GM23338 (cell line): ENCODE measurements around the gene KRTAP4-9. TPM values are rescaled to one million over a fixed set of nuclear protein-coding genes. Genes with fewer than 3 reads are reported as not detected.

Source experiments
- ATAC-seq: fragments of 200-7000 bp; cut with Tn5 transposase; 3 replicates; pipeline ENCODE4 v1.9.1; 2020
- DNase-seq: peaks from one replicate; pipeline ENCODE4 v3.0.0-alpha.2; 2015; ENCODE audit warnings: low spot score
- H2AFZ ChIP-seq: fragments of 200-600 bp; sonication (generic); 2 replicates; pipeline ENCODE4 v1.8.0; 2016; ENCODE audit warnings: antibody characterized with exemption, mild to moderate bottlenecking, moderate library complexity
- H3F3A ChIP-seq: fragments of 200-600 bp; sonication (generic); replicated peaks from 2 replicates; pipeline ENCODE4 v1.8.0; 2017; ENCODE audit warnings: antibody characterized with exemption, mixed run types, low read depth
- H3K27ac ChIP-seq: fragments of 200-600 bp; sonication (generic); 2 replicates; pipeline ENCODE4 v1.6.1; 2016; ENCODE audit warnings: low read depth
- H3K27me3 ChIP-seq: fragments of 200-600 bp; sonication (generic); 2 replicates; pipeline ENCODE4 v1.8.0; 2016; ENCODE audit warnings: mild to moderate bottlenecking, mixed run types, moderate library complexity; ENCODE audit not compliant: insufficient read depth
- H3K36me3 ChIP-seq: fragments of 200-600 bp; sonication (generic); 2 replicates; pipeline ENCODE4 v1.8.0; 2016; ENCODE audit warnings: mild to moderate bottlenecking; ENCODE audit not compliant: insufficient read depth
- H3K4me1 ChIP-seq: fragments of 200-600 bp; sonication (generic); 2 replicates; pipeline ENCODE4 v1.8.0; 2016; ENCODE audit warnings: mild to moderate bottlenecking, moderate library complexity; ENCODE audit not compliant: insufficient read depth
- H3K4me2 ChIP-seq: fragments of 200-600 bp; sonication (generic); 2 replicates; pipeline ENCODE4 v1.7.1; 2017; ENCODE audit warnings: mixed run types
- H3K4me3 ChIP-seq: fragments of 200-600 bp; sonication (generic); 2 replicates; pipeline ENCODE4 v1.6.1; 2016; ENCODE audit warnings: mixed run types
- H3K79me2 ChIP-seq: fragments of 200-600 bp; sonication (generic); replicated peaks from 2 replicates; pipeline ENCODE4 v1.8.0; 2017; ENCODE audit warnings: mild to moderate bottlenecking; ENCODE audit not compliant: insufficient read depth
- H3K9me2 ChIP-seq: fragments of 200-600 bp; sonication (generic); 2 replicates; pipeline ENCODE4 v1.8.0; 2017; ENCODE audit not compliant: insufficient read depth
- H4K20me1 ChIP-seq: fragments of 200-600 bp; sonication (generic); replicated peaks from 2 replicates; pipeline ENCODE4 v1.8.0; 2017; ENCODE audit warnings: mild to moderate bottlenecking; ENCODE audit not compliant: insufficient read depth
- H3K27ac Mint-ChIP-seq: 2 replicates; pipeline ENCODE4 v1.8.0; 2020; ENCODE audit warnings: inconsistent platforms, mild to moderate bottlenecking, moderate library complexity, mixed read lengths
- H3K27me3 Mint-ChIP-seq: 3 replicates; pipeline ENCODE4 v1.8.0; 2022; ENCODE audit warnings: low read depth, mild to moderate bottlenecking, moderate library complexity, mixed read lengths, inconsistent platforms; ENCODE audit not compliant: insufficient read depth, poor library complexity
- H3K36me3 Mint-ChIP-seq: 3 replicates; pipeline ENCODE4 v1.8.0; 2021; ENCODE audit warnings: low read depth, mild to moderate bottlenecking, inconsistent platforms, moderate library complexity, mixed read lengths
- H3K4me1 Mint-ChIP-seq: 3 replicates; pipeline ENCODE4 v1.8.0; 2020; ENCODE audit warnings: mild to moderate bottlenecking, inconsistent platforms, mixed read lengths
- H3K4me3 Mint-ChIP-seq: 3 replicates; pipeline ENCODE4 v1.8.0; 2021; ENCODE audit warnings: moderate library complexity, mild to moderate bottlenecking, inconsistent platforms, mixed read lengths
- H3K9me3 Mint-ChIP-seq: 3 replicates; pipeline ENCODE4 v1.8.0; 2020; ENCODE audit warnings: moderate library complexity, mild to moderate bottlenecking, inconsistent platforms, mixed read lengths
- CREB1 ChIP-seq: fragments of 250-450 bp; sonication (Bioruptor Pico); IDR thresholded peaks from 2 replicates; pipeline ENCODE4 v1.5.0; 2020; ENCODE audit warnings: low read depth, mild to moderate bottlenecking, moderate library complexity
- CTCF ChIP-seq, 2 experiments: fragments of 200-600 bp in 1 of 2; sonication (generic) in 1 of 2; conservative IDR thresholded peaks; 2 replicates each; pipeline versions ENCODE4 v1.5.1 to v1.6.1; 2016 to 2017; ENCODE audit warnings: antibody characterized with exemption in 2 of 2, low read depth in 2 of 2, mild to moderate bottlenecking in 2 of 2, moderate library complexity in 1 of 2
- EZH2 ChIP-seq: fragments of 200-600 bp; sonication (generic); IDR thresholded peaks from one replicate; pipeline ENCODE4 v1.8.0; 2017; ENCODE audit warnings: antibody characterized with exemption, mild to moderate bottlenecking, low read depth; ENCODE audit not compliant: unreplicated experiment
- EZH2phosphoT487 ChIP-seq: fragments of 200-600 bp; sonication (generic); IDR thresholded peaks from one replicate; pipeline ENCODE4 v1.8.1; 2018; ENCODE audit warnings: antibody characterized with exemption; ENCODE audit not compliant: unreplicated experiment
- polyA plus RNA-seq: library from polyadenylated mRNA; unstranded; fragments of >200 nt; fragmentation: Nextera tagmentation; extraction: Ambion mirVana; gene quantifications from 2 replicates; pipeline ENCODE4 v1.2.1, GENCODE V29; 2016
- total RNA-seq: library from RNA; depleted of rRNA; stranded (reverse); fragments of >200 nt; shearing (Covaris generic); gene quantifications from 2 replicates; pipeline ENCODE4 v1.2.3, GENCODE V29; 2014
- TF ChIP-seq, protein P1 (sequence below): fragments of 250-450 bp; sonication (Bioruptor Pico); IDR thresholded peaks from 2 replicates; pipeline ENCODE4 v1.5.0; 2020; ENCODE audit warnings: mild to moderate bottlenecking, moderate library complexity

Gene KRTAP4-9
- total and polyA plus RNA-seq, 2 experiments from 2014 or later: not detected

DNA sequence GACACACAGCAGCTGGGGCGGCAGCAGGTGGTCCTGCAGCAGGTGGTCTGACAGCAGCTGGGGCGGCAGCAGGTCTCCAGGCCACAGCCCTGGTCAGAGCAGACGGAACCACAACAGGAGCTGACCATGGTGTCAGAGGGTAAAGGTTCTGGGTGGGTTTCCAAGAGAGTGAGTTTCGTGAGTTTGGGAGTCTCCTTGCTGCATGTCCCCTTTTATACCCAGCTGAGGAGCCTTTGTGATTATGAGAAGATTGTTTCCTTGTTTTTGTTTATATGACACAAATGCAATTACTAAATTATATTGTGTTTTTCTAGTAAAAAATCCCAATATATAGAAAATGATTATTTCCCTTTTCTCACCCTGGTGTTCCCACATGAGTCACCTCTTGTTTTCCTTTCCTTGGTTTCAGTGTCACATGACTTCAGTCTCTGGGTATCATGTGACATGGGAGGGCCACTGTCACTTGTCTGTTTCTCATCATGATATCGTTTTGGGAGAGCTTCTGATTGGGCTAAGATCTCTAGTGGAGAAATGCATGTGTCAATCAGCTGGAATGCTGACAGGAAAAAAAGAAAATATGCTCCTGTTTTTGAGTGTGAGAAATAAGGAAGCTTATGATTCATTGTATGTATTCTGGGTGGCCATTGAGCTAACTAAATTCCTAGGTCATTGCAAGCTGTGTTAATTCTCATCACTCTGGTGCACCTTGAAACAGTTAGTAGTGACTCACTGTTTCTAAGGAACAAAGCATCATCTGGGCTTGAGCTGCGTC is 35.4 kb downstream of the KRTAP4-9 start, which contains the start of gene KRTAP4-6 (continued):
- TF ChIP-seq, protein P1, sequence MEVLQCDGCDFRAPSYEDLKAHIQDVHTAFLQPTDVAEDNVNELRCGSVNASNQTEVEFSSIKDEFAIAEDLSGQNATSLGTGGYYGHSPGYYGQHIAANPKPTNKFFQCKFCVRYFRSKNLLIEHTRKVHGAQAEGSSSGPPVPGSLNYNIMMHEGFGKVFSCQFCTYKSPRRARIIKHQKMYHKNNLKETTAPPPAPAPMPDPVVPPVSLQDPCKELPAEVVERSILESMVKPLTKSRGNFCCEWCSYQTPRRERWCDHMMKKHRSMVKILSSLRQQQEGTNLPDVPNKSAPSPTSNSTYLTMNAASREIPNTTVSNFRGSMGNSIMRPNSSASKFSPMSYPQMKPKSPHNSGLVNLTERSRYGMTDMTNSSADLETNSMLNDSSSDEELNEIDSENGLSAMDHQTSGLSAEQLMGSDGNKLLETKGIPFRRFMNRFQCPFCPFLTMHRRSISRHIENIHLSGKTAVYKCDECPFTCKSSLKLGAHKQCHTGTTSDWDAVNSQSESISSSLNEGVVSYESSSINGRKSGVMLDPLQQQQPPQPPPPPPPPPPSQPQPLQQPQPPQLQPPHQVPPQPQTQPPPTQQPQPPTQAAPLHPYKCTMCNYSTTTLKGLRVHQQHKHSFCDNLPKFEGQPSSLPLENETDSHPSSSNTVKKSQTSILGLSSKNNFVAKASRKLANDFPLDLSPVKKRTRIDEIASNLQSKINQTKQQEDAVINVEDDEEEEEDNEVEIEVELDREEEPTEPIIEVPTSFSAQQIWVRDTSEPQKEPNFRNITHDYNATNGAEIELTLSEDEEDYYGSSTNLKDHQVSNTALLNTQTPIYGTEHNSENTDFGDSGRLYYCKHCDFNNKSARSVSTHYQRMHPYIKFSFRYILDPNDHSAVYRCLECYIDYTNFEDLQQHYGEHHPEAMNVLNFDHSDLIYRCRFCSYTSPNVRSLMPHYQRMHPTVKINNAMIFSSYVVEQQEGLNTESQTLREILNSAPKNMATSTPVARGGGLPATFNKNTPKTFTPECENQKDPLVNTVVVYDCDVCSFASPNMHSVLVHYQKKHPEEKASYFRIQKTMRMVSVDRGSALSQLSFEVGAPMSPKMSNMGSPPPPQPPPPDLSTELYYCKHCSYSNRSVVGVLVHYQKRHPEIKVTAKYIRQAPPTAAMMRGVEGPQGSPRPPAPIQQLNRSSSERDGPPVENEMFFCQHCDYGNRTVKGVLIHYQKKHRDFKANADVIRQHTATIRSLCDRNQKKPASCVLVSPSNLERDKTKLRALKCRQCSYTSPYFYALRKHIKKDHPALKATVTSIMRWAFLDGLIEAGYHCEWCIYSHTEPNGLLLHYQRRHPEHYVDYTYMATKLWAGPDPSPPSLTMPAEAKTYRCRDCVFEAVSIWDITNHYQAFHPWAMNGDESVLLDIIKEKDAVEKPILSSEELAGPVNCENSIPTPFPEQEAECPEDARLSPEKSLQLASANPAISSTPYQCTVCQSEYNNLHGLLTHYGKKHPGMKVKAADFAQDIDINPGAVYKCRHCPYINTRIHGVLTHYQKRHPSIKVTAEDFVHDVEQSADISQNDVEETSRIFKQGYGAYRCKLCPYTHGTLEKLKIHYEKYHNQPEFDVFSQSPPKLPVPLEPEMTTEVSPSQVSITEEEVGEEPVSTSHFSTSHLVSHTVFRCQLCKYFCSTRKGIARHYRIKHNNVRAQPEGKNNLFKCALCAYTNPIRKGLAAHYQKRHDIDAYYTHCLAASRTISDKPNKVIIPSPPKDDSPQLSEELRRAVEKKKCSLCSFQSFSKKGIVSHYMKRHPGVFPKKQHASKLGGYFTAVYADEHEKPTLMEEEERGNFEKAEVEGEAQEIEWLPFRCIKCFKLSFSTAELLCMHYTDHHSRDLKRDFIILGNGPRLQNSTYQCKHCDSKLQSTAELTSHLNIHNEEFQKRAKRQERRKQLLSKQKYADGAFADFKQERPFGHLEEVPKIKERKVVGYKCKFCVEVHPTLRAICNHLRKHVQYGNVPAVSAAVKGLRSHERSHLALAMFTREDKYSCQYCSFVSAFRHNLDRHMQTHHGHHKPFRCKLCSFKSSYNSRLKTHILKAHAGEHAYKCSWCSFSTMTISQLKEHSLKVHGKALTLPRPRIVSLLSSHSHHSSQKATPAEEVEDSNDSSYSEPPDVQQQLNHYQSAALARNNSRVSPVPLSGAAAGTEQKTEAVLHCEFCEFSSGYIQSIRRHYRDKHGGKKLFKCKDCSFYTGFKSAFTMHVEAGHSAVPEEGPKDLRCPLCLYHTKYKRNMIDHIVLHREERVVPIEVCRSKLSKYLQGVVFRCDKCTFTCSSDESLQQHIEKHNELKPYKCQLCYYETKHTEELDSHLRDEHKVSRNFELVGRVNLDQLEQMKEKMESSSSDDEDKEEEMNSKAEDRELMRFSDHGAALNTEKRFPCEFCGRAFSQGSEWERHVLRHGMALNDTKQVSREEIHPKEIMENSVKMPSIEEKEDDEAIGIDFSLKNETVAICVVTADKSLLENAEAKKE: no peak

- H3K4me3 Mint-ChIP-seq: no peak overlapping the region
- Histone ChIP-seq H3K9me2 (0 out of 2 replicates have a peak, but pooled peaks cover 3% of the 10 kb centered on the region), H4K20me1 (no peaks in the 10 kb centered on the region), H3F3A (no peaks in the 10 kb centered on the region), H3K27me3 (no peaks in the 10 kb centered on the region), H3K79me2 (no peaks in the 10 kb centered on the region), H3K4me2 (no peak overlapping the region), H2AFZ (no peak overlapping the region), H3K36me3 (no peaks in the 10 kb centered on the region; the same call in 1 of the 2 replicates), H3K27ac (no peak overlapping the region), H3K4me3 (no peak overlapping the region), H3K4me1 (no peaks in the 10 kb centered on the region)
- no peak overlapping the region for H3K27ac Mint-ChIP-seq
- ATAC-seq (no peak), DNase-seq (no peak)
- H3K9me3 Mint-ChIP-seq: peaks cover 42% of the 10 kb centered on the region
- peaks cover 28% of the 10 kb centered on the region for H3K36me3 Mint-ChIP-seq
- no peaks in the 10 kb centered on the region for H3K27me3 Mint-ChIP-seq
- no peaks in the 10 kb centered on the region for H3K4me1 Mint-ChIP-seq
- TF ChIP-seq, protein P1: no peak
- no peak for TF ChIP-seq EZH2phosphoT487
- TF ChIP-seq CREB1: no peak
- TF ChIP-seq CTCF (conservative IDR thresholded peaks at IDR 0.05; ENCODE audit: low read depth in 2 of 2): no peak
- no peak for TF ChIP-seq EZH2
Observed at GRCh38 chr17:41141361-41141760, 36.2 kb downstream of the KRTAP4-9 start.
